HG02759 (cell line): Measurements from ENCODE around the gene CCDC12.

ENCODE experiments used
- ATAC-seq: cut with Tn5 transposase; IDR thresholded peaks from one replicate; pipeline ENCODE4 v1.9.1; 2021; ENCODE audit warnings: mild to moderate bottlenecking, moderate library complexity; ENCODE audit not compliant: unreplicated experiment

CCDC12 gene

DNA sequence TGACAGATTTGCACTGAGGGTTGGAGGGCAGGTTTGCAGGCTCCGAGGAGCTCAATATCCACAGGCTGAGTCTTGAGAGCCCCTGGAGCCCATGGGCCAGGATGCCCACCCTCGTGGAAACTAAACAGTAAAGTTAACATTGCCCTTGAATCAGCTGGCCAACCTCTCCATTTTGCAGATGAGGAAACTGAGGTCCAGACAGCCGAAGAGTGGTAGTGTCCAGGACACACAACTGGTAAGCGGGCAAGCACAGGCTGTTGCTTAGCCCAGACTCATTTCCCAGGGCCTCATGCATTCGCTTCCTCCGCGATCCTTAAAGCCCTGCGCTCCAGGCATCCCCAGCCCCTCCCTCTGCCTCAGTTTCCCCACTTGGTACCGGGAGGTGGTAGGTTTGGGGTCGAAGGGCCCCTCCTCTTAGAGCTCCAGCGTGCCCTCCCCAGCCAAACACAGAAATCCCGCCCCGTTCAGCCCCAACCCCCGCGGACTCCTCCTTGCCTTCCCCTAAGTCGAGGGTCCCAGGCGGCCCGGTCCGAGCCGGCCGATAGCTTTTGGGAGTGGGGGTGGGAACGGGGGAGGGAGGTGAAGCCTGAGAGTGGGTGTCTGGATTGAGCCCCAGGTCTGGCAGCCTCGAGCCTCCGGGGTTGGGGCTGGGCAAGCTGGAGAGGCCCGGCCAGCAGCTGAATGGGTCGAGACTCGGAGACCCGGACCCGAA lies 95.5 kb downstream of the CCDC12 start:
- no peak for ATAC-seq

DNA sequence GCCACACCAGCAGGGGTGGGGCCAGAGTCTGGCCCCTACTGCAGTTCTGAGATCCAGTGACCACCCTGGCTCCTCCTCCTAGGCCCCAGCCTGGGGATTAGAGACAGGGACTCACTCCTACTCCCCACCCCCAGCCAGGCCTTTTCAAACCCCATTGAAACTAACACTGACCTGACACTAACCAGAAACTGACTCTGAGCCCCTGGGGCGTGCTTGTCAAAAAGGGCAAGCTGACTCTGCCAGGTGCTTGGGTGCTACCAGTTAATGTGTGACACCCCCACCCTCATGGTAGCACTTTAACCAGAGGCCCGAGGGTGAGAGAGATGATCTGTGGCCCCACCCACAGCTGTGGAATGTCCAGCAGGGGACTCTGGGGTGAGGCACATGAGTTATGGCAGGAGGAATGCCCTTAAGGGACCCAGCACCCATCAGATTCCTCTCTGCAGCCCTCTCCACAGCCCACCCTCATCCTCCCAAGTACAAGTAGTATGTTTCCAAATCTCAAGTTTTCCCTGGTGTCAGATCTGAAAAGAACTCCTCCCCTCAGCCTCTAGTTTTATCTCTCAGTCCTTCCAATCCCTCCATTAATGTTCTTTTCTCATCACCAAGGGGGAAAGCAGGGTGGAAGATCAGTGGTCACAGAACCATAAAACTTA lies 97.6 kb downstream of the CCDC12 start:
- ATAC-seq = peak; percentile 44

DNA sequence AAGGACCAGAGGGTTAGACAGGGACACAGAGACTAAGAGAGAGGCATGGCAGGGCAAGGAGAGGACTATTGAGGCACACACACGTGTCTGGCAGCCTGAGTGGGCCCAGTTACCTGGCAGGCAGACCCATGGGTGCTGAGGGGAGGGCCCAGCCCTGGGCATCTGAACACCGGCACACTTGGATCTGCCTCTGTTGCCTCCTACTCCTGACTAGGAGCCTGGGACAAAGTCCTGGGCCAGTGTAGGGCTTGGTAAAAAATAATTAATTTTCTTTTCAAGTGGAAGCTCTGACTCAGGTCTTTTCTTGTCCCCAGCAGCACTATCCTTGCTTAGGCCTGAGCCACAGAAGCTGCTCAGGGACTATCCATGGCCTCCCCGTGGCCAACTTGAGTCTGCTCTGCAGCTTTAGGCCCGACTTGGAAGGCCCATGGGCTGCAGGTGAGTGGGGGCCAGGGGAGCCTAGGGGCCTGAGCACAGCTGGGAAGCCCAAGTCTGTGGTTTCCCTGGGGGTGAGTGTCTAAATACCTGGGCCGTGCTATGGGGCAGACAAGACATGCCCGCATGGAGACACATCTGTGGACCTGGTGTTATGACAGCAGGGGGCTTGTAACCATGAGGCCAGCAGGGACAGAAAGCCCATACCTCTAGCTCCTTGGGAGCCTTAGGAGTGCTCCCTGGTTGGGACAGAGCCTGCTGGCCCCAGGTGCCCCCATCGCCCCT lies 99.0 kb downstream of the CCDC12 start, which contains the start of gene PTH1R:
Gene PTH1R (plus strand): TSS at position 316 of the 720 bp plus-strand sequence. CDS start 5,839 bp downstream, outside the sequence.
- no peak for ATAC-seq

DNA sequence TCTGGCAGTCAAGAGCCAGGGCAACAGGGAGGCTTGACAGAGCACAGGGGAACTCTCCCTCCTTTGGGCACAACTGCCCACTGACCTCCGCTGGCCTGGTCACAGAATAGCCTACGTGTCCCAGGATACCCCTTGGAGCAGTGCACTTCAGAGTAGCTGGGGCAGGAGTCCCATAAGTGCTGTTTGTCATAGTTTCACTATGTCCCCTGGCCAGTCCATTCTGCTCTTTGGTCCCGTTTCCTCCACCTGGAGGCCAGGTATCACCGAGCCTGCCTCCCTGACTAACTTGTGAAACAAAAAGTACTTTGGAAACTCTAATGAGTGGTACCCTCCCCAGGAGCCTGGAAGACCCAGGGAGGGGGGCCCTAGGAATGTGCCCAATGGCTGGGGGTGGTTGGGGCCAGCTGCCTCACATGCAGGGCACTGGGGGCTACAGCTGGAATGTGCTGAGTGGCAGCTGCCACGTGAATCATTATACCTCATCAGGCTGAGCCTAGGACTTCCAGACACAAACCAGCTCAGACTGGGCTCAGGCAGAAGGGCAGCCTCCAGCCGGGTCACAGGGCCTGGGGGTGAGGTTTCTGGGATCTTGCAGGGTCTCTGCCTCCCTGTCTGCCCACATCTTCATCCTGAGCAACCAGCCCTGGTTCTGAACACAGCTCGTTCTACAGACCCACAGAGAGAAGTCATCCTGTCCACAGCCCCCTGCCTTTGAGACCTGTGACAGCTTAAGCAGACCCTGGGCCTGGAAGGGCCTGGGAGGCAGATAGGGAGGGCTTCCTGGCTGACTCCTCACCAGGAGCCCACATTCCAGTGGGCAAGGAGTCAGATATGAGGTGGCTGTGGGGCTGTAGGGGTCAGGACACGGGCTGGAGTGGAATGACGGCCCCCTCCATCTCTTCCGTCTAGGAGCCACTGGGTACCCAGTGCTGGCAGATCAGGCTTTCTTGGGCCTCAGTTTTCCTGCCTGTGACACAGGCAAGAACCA lies 99.9 kb downstream of the CCDC12 start:
- no peak for ATAC-seq

DNA sequence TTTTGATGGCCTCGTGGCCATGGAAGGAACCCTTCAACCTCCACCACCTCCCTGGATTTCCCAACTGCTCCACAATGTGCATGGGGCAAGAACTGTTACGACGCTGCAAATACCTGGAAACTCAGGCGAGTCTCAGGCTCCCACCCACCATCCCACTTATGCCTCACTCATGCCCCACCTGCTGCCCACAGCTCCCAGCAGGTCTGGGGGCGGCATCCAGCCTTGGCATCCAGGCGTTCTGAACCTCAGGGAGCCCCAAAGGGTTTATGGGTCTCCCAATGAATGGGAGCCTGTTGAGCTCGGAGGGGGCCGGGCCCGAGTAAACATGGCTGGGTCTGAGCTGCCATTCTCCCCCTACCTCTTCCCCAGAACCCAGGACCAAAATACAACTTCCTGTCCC lies 101.0 kb downstream of the CCDC12 start:
- ATAC-seq = no peak

DNA sequence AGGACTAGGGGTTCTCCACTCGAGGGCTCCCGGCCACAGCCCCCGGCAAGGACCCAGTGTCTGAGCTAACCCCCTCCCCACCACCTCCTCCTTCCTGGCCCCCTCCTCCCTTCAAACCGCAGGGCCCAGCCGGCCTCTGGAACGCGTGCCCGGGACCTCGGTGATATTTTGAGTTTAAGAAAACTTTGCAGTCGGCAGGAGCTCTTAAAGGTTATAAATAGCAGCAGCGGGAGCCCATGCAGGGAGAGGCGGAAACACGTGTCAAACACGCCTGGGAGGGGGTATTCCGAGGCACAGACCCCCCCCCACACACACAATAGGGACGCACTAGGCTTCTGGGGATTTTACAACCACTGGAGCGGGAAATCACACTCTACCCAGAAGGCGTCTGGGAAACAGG lies 102.1 kb downstream of the CCDC12 start:
- no peak for ATAC-seq

DNA sequence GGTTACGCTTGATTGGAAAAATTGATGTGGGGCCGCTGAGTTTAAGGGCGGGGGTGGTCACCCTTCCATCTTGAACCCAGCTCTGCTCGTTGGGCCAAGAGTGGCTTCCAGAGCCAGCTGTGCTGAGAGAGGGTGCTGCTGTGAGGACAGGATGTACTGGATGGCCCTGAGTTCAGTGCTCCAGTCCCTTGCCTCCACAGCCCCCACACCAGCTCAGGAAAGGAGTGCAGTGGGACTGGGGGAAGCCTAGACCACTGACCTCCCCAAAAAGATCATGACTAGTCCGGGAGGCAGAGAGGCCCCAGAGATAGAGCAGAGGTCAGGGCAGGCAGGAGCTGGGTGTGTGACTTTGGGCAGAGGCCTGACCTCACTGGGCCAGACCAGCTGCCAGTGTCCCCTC lies 103.0 kb downstream of the CCDC12 start:
- no peak for ATAC-seq
